ENCODE data around the gene TNFRSF12A. TPM values are rescaled to one million over a fixed set of nuclear protein-coding genes. Genes with fewer than 3 reads are reported as not detected.

The TNFRSF12A gene
- total and polyA plus RNA-seq, 12 donors, result 28.0 to 740 (median 108) TPM

DNA sequence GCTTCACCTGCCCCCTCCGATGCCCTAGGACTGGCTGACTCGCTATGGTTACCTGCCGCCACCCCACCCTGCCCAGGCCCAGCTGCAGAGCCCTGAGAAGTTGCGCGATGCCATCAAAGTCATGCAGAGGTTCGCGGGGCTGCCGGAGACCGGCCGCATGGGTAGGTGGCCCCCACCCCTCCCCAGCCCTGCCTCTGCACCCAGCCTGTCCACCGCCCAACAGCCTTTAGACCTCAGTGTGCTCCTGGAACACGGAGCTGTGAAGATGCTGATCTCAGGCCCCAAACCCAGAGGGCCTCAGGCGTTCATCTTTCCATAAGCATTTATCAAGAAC lies 27.2 kb downstream of the TNFRSF12A start:
- ATAC-seq (no peak), DNase-seq (no peak)
- TF ChIP-seq, protein P1, sequence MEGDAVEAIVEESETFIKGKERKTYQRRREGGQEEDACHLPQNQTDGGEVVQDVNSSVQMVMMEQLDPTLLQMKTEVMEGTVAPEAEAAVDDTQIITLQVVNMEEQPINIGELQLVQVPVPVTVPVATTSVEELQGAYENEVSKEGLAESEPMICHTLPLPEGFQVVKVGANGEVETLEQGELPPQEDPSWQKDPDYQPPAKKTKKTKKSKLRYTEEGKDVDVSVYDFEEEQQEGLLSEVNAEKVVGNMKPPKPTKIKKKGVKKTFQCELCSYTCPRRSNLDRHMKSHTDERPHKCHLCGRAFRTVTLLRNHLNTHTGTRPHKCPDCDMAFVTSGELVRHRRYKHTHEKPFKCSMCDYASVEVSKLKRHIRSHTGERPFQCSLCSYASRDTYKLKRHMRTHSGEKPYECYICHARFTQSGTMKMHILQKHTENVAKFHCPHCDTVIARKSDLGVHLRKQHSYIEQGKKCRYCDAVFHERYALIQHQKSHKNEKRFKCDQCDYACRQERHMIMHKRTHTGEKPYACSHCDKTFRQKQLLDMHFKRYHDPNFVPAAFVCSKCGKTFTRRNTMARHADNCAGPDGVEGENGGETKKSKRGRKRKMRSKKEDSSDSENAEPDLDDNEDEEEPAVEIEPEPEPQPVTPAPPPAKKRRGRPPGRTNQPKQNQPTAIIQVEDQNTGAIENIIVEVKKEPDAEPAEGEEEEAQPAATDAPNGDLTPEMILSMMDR (IDR thresholded peaks at IDR 0.05), result no peak
- H3K36me3 ChIP-seq, result no peaks in the 10 kb centered on the region
- H3K27ac ChIP-seq, result peak overlapping the region in 1 of 10 donors; percentile 84
- peaks cover 13 to 26% (median 19%) of the 10 kb centered on the region in 9 donors for H3K4me1 ChIP-seq
- H3K4me3 ChIP-seq, result peak overlapping the region in 2 of 10 donors; percentile 65
- H3K27me3 ChIP-seq, result peaks cover 6 to 82% (median 71%) of the 10 kb centered on the region in 7 donors
- 19 to 24% methylated on average over 13 of the region's 13 CpGs for WGBS, 2 donors
- intact Hi-C loops (cut with DNase I), result no loop called here
- no peaks in the 10 kb centered on the region for H3K9me3 ChIP-seq

DNA sequence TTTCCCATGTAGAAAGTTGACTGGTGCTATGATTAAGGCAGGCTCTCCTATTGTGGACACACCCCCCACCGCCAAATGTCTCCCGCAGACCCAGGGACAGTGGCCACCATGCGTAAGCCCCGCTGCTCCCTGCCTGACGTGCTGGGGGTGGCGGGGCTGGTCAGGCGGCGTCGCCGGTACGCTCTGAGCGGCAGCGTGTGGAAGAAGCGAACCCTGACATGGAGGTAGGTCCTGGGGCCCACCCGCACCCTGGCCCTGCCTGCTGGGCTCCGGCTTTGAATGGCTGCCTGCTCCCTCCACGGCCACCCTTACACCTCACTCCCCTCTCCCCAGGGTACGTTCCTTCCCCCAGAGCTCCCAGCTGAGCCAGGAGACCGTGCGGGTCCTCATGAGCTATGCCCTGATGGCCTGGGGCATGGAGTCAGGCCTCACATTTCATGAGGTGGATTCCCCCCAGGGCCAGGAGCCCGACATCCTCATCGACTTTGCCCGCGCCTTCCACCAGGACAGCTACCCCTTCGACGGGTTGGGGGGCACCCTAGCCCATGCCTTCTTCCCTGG lies 29.8 kb downstream of the TNFRSF12A start:
- peaks cover 6 to 59% (median 45%) of the 10 kb centered on the region in 7 donors for H3K27me3 ChIP-seq

DNA sequence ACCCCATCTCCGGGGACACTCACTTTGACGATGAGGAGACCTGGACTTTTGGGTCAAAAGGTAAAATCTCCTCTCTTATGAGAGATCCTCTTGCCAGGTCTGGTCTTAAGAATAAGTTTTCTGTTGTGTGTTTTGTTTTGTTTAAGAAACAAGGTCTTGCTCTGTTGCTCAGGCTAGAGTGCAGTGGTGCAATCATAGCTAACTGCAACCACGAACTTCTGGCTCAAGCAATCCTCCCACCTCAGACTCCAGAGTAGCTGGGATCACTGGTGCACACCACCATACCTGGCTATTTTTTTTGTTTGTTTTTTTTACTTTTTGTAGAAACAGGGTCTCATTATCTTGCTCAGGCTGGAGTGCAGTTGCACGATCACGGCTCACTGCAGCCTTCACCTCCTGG lies 30.3 kb downstream of the TNFRSF12A start:
- WGBS, 2 donors, result 78 to 79% methylated on average over 5 of the region's 5 CpGs
- Histone ChIP-seq H3K4me3 (peak overlapping the region in 1 of 10 donors; percentile 65), H3K27me3 (peaks cover 6 to 54% (median 41%) of the 10 kb centered on the region in 7 donors), H3K4me1 (peaks cover 10 to 24% (median 15%) of the 10 kb centered on the region in 9 donors), H3K36me3 (no peaks in the 10 kb centered on the region), H3K27ac (peak overlapping the region in 1 of 10 donors; percentile 70), H3K9me3 (no peaks in the 10 kb centered on the region)
- DNase-seq (no peak), ATAC-seq (no peak)
- TF ChIP-seq, protein P1 (IDR thresholded peaks at IDR 0.05), result no peak
- intact Hi-C loops (cut with DNase I), result loop anchor here in 3 of 10 donors (10.0 kb wide), 2 partner anchors 64 to 114 kb away; partner anchors contain the start of gene ZNF205 (in 1 of the 3)

More for the DNA sequence above, 29.8 kb downstream of the TNFRSF12A start:
- peaks cover 13 to 24% (median 19%) of the 10 kb centered on the region in 9 donors for H3K4me1 ChIP-seq
- H3K9me3 ChIP-seq, result no peaks in the 10 kb centered on the region
- peak overlapping the region in 1 of 10 donors; percentile 70 for H3K27ac ChIP-seq
- H3K36me3 ChIP-seq, result no peaks in the 10 kb centered on the region
- intact Hi-C loops (cut with DNase I), result loop anchor here in 3 of 10 donors (10.0 kb wide), 2 partner anchors 65 to 115 kb away; partner anchors contain the start of gene ZNF205 (in 1 of the 3)
- DNase-seq (no peak), ATAC-seq (no peak)
- WGBS, 2 donors, result 83 to 88% methylated on average over 24 to 26 of the region's 26 CpGs
- TF ChIP-seq, protein P1 (IDR thresholded peaks at IDR 0.05), result no peak
- H3K4me3 ChIP-seq, result peak overlapping the region in 1 of 10 donors; percentile 65

DNA sequence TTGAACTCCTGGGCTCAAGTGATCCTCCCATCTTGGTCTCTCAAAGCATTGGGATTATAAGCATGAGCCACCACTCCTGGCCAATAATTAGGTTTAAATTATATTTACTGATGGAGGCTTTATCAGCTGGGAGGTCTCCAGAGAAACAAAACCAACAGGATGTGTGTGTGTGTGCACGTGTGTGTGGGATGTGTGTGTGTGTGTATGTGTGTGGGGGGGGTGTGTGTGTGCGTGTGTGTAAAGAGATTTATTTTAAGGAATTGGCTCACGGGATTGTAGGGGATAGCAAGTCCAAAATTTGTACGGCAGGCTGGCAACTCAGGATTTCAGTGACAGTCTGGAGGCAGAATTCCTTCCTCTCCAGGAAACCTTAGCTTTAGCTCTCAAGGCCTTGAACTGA lies 30.8 kb downstream of the TNFRSF12A start:
- Histone ChIP-seq H3K36me3 (no peaks in the 10 kb centered on the region), H3K27me3 (peaks cover 6 to 49% (median 35%) of the 10 kb centered on the region in 7 donors), H3K4me1 (peaks cover 4 to 22% (median 9%) of the 10 kb centered on the region in 9 donors), H3K9me3 (no peaks in the 10 kb centered on the region), H3K27ac (peak overlapping the region in 1 of 10 donors; percentile 70), H3K4me3 (peak overlapping the region in 1 of 10 donors; percentile 65)
- ATAC-seq, result no peak
- 30 to 46% methylated on average over 4 of the region's 4 CpGs for WGBS, 2 donors
- TF ChIP-seq, protein P1 (IDR thresholded peaks at IDR 0.05), result no peak
- DNase-seq, result no peak
- intact Hi-C loops (cut with DNase I), result loop anchor here in 3 of 10 donors (10.0 kb wide), 2 partner anchors 64 to 114 kb away; partner anchors contain the start of gene ZNF205 (in 1 of the 3)

All from heart right ventricle (tissue), 16 donors.